Brain pericyte (primary cell): Measurements from ENCODE around the gene NFIC.
"Not testable (repeated sequence)": the region's sequence is repeated elsewhere in the genome, so short reads cannot be mapped to it uniquely, and the experiment has no call there.

ENCODE experiments used
- DNase-seq: peaks from one replicate; pipeline ENCODE4 v3.0.0-alpha.2; 2012; ENCODE audit warnings: low read depth, low spot score

NFIC gene

DNA sequence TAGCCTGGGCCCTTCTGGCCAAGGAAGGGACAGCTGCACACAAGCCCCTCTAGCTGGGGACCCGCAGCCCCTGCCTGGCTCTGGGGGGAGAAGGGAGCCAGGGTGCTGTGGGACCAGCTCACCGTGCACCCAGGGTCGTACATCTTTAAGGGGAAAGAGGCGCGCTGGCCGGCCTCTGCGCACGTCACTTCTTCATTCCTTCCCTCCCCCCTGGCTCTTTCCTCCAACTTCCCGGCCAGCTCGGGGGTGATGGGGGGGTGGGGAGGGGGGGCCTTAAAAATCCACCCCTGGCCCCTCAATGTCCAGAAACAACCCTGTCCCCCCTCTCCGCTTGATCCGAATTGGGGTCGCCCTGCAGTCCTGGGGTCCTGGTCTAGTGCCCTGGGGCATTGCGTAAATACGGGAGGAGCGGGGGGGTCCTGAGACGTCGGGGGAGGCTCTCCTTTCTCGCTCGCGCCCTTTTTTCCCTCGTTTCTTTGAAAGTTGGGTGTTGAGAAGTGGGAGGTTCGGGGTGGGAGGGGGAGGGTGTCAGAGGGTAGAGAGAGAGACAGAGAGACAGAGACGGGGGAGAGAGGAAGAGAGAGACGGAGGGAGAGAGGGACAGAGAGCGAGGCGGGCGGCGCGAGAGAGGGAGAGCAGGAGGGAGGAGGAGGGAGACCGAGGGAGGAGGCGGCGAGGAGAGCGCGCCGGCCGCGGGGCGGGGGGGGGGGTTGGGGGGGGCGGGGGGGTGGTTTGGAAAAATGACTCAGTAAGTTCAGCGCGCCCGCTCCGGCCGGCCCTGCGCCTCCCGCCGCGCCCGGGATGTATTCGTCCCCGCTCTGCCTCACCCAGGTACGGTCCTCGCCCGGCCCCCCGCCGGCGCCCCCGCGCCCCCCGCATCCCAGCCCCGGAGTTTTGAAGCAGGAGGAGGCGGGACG is at the start of gene NFIC:
TSS of gene NFIC (plus strand) at position 748 of the 917 bp plus-strand sequence. CDS start at position 802, 54 bp downstream.
- DNase-seq: no peak

DNA sequence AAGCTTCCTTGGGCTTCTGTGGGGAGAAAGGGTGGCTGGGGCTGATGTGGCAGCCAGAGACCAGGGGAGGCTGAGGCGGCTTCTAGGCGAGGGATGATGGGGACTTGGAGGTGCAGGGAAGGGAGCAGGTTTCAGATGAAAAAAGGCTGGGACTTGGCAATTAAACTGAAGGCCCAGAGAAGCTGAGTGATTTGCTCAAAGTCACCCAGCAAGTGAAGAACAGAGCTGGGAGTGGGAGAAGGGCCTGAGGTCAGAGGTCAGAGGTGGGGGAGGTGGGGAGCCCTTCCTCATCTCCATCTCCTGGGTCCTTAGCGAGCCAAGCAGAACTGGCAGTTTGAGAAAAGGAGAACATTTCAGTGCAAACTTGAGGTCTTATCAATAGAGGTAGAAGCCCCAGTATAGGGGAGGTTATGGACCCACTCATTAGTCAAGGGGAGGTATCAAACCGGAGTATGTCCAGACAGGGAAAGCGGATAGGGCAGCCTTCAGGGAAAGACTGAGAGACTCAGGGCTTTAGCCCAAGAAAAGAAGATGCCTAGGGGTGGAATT is 49.6 kb upstream of the NFIC start:
- DNase-seq: no peak

DNA sequence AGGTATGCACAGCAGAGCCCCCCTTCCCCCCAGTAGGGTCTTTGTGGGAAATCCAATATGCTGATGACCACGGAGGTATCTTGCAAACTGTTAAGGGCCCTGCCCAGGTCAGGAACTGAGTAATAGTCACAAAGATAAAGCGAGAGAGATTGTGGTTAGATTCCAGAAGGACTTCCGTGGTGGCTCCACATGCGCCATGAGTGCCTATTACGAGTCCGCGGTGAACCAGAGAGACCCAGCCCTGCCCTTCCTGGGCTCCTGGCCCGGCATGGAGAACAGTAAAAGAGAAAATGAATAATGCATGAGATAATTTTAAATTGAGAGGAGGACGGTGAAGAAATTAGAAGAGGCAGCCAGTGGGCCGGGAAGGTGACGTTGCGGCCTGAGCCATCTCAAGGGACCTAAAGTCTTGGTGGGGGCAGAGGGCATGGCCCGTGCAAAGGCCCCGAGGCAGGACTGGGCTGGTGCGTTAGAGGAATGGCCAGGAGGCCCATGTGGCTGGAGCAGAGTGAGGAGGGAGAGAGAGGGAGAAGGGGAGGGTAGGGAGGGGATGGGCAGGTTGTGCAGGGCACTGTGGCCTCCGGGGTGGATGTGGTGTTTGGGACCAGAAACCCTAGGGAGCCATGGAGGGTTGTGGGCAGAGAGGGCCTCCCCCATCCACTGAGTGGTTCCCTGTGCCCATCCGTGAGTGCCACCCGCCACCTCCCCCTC is 46.6 kb upstream of the NFIC start:
- no peak for DNase-seq

DNA sequence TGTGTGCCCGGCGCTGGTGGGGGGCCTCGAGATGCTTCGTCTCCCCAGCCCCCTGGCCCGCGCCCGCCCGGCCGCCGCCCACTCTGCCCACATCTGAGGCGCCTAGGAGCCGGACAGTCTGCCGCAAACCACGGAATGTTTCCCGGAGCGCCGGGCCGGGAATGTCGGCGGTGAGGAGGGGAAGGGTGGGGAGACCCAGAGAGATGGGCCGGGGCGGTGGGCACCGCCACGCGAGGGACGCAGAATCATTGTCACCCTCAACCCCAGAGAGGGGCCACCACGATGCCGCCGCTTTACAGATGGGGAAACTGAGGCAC is 46.1 kb upstream of the NFIC start:
- no peak for DNase-seq

DNA sequence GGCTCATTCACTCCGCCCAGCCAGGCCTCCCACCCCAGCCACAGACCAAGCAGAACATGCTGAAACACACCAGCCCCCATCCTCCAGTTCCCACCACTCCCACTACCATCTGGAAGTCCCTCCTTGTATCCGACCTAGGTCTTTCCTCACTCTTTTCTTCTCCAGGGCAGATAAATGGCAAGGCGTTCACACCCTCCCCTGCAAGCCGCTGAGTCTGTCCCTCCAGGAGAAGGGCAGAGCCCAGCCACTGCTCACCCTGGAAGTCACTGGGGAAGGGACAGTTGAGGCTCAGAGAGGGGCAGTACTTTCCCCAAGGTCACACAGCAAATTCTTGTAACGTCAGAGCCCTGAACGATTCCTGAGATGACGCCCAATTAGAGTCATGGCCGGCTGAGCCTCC is 45.5 kb upstream of the NFIC start:
- no peak for DNase-seq

DNA sequence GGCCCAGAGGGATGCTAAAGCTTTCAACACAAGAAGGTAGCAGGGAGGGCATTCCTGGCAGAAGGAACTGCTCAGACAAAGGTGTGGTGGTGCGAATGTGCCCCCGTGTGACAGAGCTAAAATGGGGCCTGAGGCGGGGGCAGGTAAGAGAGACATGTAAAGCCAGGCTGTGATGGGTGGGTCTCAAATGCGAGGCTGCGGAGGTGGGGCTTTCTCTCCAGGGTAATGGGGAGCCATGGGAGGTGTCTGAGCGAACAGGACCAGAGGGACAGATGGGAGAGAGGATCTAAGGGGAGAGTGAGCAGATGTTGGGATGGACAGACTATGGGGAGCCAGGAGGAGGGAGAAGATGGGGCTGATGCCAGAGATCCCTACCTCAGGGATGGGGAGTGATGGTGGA is 44.7 kb upstream of the NFIC start:
- DNase-seq: no peak

DNA sequence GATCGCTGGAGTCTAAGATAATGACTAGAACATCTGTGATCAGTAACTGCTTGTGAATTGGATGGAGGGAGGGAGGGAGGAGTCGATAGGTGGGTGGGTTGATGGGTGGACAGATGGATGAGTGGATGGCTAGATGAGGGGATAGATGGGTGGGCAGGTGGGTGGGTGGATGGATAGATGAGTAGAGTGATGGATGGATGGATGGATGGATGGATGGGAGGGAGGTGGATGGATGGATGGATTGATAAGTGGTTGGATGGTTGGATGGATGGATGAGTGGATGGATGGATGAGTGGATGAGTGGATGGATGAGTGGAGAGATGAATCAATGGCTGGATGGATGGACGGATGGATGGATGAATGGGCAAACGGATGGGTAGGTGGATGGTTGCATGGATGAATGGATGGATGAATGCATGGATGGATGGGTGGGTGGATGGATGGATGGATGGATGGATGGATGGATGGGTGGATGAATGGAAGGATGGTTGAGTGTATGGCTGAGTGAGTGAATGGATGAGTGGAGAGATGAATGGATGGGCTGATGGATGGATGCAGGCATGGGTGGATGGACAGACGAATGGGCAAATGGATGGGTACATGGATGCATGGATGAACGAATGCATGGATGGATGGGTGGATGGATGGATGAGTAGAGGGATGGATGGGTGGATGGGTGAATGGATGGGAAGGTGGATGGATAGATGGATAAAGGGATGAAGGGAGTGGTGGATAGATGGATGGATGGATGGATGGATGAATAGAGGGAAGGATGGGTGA is 44.0 kb upstream of the NFIC start:
- DNase-seq: no peak

DNA sequence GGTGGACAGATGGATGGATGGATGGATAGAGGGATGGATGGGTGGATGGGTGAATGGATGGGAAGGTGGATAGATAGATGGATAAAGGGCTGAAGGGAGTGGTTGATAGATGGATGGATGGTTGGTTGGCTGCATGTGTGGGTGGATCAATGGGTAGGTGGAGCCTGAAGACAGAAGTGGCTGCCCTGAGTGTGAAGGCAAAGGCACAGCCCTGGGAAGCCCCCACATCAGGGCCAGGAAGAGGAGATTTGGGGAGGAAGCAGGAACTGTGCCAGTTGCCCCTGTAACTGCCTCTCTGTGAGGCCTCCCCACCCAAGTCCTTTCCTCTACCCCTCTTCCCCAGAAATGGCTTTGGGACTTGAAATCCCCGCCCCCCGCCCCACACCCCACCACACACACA is 43.4 kb upstream of the NFIC start:
- no peak for DNase-seq

DNA sequence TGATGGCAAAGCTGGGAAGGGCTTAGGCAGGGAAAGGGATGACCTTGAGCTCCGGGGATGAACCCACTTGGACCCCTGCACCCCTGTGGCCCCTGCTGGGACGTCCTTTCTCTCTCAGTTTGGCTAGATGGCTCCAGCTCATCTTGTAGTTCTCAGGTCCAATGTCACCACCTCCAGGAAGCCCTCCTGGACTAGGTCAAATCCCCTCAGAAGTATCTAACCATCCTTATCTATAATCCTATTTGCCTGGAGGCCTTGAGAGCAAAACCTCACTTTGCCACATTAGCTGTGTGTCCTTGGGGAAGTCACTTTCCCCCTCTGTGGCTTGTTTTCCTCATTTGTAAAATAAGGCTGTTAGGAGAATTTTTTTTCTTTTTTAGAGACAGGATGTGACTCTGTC is 42.7 kb upstream of the NFIC start:
- DNase-seq: no peak

DNA sequence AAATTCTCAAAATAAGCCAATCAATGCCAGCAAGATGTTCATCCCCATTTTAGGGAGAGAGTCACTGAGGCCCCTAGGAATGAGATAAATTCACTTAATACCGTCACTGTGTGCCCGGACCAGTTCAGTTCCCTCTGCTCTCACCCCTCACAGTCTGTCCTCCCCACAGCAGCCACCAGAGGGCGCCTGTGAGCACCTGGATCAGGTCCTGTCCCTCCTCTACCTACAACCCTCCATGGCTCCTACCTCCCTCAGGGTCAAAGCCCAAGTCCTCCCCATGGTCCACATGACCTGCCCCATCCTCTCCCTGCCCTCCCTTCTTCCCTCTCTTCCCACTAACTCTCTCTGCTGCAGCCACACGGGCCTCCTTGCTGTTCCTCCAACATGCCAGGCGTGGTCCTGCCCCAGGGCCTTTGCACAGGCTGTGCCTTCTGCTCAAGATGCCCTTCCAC is 42.0 kb upstream of the NFIC start:
- no peak for DNase-seq

DNA sequence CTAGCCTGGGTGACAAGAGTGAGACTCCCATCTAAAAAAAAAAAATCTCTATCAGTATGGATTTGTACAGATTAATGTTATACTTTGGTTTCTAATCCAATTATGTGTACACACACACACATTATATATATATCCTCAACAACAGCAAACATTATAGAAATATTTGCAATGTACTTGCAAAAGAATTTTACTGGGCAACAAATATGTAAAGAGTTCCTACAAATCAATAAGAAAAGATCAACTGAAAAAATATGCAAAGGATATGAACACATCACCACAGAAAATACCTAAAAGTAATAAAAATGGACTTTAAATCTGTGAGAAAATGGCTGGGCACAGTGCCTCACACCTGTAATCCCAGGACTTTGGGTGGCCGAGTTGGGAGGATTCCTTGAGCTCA is 40.9 kb upstream of the NFIC start:
- no peak for DNase-seq

DNA sequence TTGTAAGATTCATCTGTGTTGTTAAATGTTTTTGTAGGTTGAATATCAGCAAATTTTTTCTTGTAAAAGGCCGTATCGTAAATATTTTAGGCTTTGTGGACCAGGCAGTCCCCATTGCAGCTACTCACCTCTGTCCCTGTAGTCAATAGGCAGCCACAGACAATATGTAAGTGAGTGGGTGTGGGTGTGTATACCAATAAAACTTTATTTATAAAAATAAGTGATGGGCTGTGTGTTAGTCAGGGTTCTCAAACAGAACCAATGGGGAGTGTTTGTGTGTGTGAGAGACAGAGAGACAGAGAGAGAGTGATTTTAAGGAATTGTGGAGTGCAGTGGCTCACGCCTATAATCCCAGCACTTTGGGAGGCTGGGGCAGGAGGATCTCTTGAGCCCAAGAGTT is 37.6 kb upstream of the NFIC start:
- no peak for DNase-seq

DNA sequence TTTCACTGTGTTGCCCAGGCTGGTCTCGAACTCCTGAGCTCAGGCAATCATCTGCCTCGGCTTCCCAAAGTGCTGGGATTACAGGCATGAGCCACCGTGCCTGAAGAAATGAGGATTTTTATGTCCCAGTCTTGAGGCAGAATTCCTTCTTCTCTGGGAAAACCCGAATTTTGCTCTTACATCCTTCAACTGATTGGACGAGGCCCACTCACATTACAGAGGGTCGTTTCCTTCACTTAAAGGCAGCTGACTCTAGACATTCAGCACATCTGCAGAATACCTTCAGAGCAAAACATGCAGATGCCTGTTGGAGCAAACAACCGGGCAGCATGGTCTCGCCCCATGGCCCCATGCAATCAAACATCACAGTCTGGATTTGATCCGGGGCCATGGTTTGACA is 36.3 kb upstream of the NFIC start:
- DNase-seq: no peak

DNA sequence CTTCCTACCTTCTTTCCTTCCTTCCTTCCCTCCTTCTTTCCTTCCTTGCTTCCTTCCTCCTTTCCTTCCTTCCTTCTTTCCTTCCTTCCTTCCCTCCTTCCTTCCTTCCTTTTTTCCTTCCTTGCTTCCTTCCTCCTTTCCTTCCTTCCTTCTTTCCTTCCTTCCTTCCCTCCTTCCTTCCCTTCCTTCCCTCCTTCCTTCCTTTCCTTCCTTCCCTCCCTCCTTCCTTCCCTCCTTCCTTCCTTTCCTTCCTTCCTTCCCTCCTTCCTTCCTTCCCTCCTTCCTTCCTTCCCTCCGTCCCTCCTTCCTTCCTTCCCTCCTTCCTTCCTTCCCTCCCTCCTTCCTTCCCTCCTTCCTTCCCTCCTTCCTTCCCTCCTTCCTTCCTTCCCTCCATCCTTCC is 34.2 kb upstream of the NFIC start:
- not testable (repeated sequence) for DNase-seq

DNA sequence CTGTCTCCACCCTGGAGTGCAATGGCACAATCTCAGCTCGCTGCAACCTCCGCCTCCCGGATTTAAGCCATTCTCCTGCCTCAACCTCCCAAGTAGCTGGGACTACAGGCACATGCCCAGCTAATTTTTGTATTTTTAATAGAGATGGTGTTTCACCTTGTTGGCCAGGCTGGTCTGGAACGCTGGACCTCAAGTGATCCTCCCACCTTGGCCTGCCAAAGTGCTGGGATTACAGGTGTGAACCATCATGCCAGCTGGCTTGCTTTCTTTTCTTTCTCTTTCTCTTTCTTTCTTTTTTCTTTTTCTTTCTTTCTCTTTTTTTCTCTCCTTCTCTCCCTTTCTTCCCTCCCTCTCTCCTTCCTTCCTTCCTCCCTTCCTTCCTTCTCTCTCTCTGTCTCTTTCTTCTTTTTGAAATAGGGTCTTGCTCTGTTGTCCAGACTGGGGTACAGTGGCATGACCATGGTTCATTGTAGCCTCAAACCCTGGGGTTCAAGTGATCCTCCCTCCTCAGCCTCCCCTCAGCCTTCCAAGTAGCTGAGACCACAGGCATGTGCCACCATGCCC is 33.3 kb upstream of the NFIC start:
- no peak for DNase-seq

DNA sequence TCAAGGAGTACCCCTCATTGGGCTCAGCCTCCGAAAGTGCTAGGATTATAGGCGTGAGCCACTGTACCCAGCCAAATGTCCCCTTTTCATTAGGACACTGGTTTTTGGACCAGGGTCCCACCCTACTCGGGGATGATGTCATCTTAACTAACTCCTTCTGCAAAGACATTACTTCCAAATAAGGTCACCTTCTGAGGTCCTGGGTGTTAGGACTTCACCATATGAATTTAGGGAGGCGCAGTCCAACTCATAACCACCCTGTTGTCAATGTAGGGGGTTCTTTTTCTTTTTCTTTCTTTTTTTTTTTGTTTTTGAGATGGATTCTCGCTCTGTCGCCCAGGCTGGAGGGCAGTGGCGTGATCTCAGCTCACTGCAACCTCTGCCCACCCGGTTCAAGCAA is 32.7 kb upstream of the NFIC start:
- DNase-seq: no peak

DNA sequence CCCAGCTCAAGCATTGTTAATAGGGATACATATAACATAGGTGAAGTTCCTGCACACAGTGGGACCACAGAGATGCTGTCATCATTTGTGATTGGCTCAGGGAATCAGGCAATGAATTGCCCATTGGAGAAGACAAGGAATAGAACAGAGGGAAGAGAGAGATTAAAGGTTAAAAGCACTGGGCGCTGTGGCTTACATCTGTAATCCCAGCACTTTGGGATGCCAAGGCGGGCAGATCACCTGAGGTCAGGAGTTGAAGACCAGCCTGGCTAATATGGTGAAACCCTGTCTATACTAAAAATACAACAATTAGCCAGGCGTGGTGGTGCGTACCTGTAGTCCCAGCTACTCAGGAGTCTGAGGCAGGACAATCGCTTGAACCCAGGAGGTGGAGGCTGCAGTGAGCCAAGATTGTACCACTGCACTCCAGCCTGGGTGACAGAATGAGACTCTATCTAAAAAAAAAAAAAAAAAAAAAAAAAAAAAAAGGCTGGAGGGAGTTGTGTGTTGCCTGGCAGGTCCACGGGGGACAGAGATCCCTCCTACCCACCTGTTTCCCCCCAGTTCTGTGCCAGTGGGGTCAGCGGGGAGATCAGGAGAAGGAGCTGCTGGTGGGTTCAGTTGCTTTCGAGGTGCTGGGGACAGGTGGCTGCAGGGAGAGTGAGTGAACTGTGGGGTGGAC is 31.5 kb upstream of the NFIC start:
- not testable (repeated sequence) for DNase-seq

DNA sequence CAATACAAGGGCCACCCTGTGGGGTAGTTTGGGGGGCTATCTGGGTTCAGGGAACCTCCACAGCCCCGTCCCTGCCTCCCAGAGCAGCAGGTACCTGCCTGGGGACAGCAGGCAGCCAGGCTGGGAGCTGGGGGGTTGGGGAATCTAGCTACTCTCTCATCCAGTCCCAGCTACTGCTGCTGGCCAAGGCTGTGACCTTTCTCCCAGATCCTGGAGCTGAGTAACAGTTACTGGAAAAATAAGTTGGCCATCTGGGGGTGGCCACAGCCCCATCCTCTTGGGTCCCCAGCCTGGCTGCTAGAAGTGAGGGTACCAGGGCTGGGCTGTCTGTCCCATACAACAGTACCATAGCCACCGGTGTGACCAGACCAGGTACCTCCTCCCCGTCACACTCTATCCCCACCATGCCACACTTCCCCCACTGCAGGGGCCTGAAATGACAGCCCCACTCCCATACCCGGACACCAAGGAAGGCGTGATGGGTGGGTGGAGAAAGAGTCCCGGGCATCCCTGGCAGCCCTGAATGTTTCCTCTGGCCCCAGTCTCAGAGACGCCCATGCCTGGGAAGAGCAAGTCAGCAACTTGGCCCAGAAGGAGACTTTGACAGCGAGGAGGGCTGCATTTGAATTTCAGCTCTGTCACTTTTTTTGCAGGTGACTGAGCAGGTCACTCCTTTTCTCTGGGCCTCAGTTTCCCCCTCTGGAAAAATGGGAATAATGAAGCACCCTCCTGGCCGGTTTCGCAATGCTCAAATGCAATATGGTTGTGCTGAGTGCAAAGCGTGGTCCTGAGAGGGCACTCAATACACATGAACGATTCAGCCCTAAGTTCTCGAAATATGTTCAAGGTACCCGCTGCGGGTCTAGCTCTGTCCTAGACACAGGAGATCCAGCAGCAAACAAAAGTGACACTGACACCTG is 30.7 kb upstream of the NFIC start:
- DNase-seq: no peak

DNA sequence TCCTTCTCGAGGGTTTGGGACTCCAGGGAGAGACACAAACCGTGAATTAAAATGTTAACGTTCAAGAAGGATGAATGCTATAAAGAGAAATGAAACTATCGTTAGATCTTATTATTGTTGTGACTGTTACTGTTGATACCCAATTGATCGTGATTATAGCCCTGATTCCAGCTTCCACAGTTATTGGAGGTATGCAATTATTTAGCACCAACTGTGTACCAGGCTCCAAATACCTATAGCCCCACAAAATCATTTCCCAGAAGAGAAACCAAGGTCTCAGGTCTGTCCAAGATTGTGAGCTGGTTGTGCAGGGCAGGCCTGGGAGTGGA is 30.1 kb upstream of the NFIC start:
- no peak for DNase-seq
